Ishikawa (cell line): ENCODE results near the gene CCL17.

ENCODE experiments used
- EP300 ChIP-seq: IDR thresholded peaks from 2 replicates; pipeline ENCODE4 v1.6.1; 2012; ENCODE audit warnings: borderline replicate concordance
- TCF12 ChIP-seq: IDR thresholded peaks from 2 replicates; pipeline ENCODE4 v1.6.1; 2012; ENCODE audit warnings: low read depth
- TEAD4 ChIP-seq: IDR thresholded peaks from 2 replicates; pipeline ENCODE4 v1.6.1; 2012
- YY1 ChIP-seq: IDR thresholded peaks from 2 replicates; pipeline ENCODE4 v1.6.1; 2012; ENCODE audit warnings: low read depth

DNA sequence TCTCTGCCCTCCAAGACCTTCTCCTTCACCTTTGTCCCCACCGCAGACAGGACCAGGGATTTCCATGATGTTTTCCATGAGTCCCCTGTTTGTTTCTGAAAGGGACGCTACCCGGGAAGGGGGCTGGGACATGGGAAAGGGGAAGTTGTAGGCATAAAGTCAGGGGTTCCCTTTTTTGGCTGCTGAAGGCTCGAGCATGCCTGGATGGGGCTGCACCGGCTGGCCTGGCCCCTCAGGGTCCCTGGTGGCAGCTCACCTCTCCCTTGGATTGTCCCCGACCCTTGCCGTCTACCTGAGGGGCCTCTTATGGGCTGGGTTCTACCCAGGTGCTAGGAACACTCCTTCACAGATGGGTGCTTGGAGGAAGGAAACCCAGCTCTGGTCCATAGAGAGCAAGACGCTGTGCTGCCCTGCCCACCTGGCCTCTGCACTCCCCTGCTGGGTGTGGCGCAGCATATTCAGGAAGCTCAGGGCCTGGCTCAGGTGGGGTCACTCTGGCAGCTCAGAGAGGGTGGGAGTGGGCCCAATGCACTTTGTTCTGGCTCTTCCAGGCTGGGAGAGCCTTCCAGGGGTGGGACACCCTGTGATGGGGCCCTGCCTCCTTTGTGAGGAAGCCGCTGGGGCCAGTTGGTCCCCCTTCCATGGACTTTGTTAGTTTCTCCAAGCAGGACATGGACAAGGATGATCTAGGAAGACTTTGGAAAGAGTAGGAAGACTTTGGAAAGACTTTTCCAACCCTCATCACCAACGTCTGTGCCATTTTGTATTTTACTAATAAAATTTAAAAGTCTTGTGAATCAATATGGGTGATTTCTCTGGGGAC is 20.1 kb upstream of the CCL17 start:
- no peak for TF ChIP-seq YY1
- no peak for TF ChIP-seq TEAD4
- no peak for TF ChIP-seq EP300
- TF ChIP-seq TCF12, result no peak
